ENCODE data around the gene PYGO1. TPM values are rescaled to one million over a fixed set of nuclear protein-coding genes. Genes with fewer than 3 reads are reported as not detected.

PYGO1 gene
- total and polyA plus RNA-seq, 2 of the 8 experiments (the other 6 are each of a cell fraction or from before 2014, with no cell fraction given), result 0.50 to 1.1 TPM

GRCh38 chr15:55522742-55523450 lies 65.2 kb downstream of the PYGO1 start:
- Histone ChIP-seq H3K23me2 (ENCODE audit: low read depth, low read length) (no peaks in the 10 kb centered on the region), H3K14ac (ENCODE audit: insufficient read length) (no peak overlapping the region), H2BK120ac (replicated peaks; ENCODE audit: low read depth, low read length) (no peak overlapping the region), H3K79me1 (ENCODE audit: low read depth, low read length) (no peaks in the 10 kb centered on the region), H2BK12ac (ENCODE audit: low read depth, low read length) (no peak overlapping the region), H3K4me1 (replicated peaks in 1 of 4; ENCODE audit: control insufficient read depth in 3 of 4, insufficient read depth in 4 of 4, low read length in 3 of 4) (no peaks in the 10 kb centered on the region), H2BK5ac (ENCODE audit: low read depth, low read length) (no peak overlapping the region), H3K56ac (replicated peaks; ENCODE audit: insufficient read length, low read depth, low read length) (no peak overlapping the region), H4K91ac (replicated peaks; ENCODE audit: insufficient read length, low read length) (no peak overlapping the region), H2BK15ac (ENCODE audit: low read length) (no peak overlapping the region), H2AK5ac (ENCODE audit: low read depth, low read length) (no peak overlapping the region), H2BK20ac (ENCODE audit: low read length) (no peak overlapping the region), H3K4me3 (ENCODE audit: extremely low read depth in 1 of 4, insufficient read depth in 2 of 4, low read depth in 3 of 4, low read length in 4 of 4) (no peak overlapping the region), H3K9ac (replicated peaks in 1 of 4; ENCODE audit: extremely low read depth in 1 of 4, low read depth in 3 of 4, low read length in 3 of 4) (no peak overlapping the region), H4K20me1 (replicated peaks in 1 of 2; ENCODE audit: control insufficient read depth in 1 of 2, insufficient read depth in 2 of 2, low read length in 2 of 2) (no peaks in the 10 kb centered on the region), H3K4me2 (ENCODE audit: insufficient read depth in 1 of 2, low read depth in 2 of 2, low read length in 2 of 2) (no peak overlapping the region), H4K8ac (ENCODE audit: extremely low read depth, insufficient read depth, low read length) (no peak overlapping the region), H3K79me2 (ENCODE audit: control insufficient read depth in 1 of 2, insufficient read depth in 2 of 2, low read length in 2 of 2) (no peaks in the 10 kb centered on the region), H2AFZ (ENCODE audit: low read length) (no peak overlapping the region), H3K9me3 (ENCODE audit: insufficient read depth in 2 of 2, low read depth in 1 of 2, low read length in 1 of 2) (no peaks in the 10 kb centered on the region; a peak in 1 of 4 replicates), H3K23ac (ENCODE audit: insufficient read length) (no peak overlapping the region), H3K4ac (replicated peaks; ENCODE audit: insufficient read length, low read depth, low read length) (no peak overlapping the region), H3K27ac (ENCODE audit: low read depth, low read length) (no peak overlapping the region), H3K27me3 (replicated peaks in 1 of 4; ENCODE audit: control insufficient read depth in 3 of 4, extremely low read depth in 1 of 4, insufficient read depth in 3 of 4, low read length in 3 of 4) (peaks cover 0 to 9% (median 7%) of the 10 kb centered on the region in 4 experiments; a peak in 4 of 7 replicates), H3K18ac (ENCODE audit: extremely low read depth, low read length) (no peak overlapping the region), H3K36me3 (ENCODE audit: control insufficient read depth in 2 of 4, insufficient read depth in 4 of 4, low read length in 3 of 4) (no peaks in the 10 kb centered on the region), H4K5ac (ENCODE audit: insufficient read length, low read depth, low read length) (no peak overlapping the region)
- DNase-seq (ENCODE audit: low read depth in 1 of 2, low spot score in 2 of 2) (no peak), FAIRE-seq (no peak)
- CTCF ChIA-PET (ENCODE audit: partially characterized antibody), result interaction anchor here (2.1 kb wide), 1 partner anchor 9 kb away, joined by 8 read pairs; no protein-coding TSS in a partner anchor
- POLR2A ChIA-PET (ENCODE audit: partially characterized antibody), result no interaction called here
- TF ChIP-seq RNF2 (IDR thresholded peaks at IDR 0.05; ENCODE audit: borderline replicate concordance, low read depth, low read length, missing control alignments, poor library complexity, severe bottlenecking), result no peak
- TF ChIP-seq POLR2AphosphoS5 (IDR thresholded peaks at IDR 0.05; ENCODE audit: low read depth, low read length), result no peak
- TF ChIP-seq HDAC2 (IDR thresholded peaks at IDR 0.05; ENCODE audit: borderline replicate concordance in 1 of 2, low read depth in 2 of 2, low read length in 2 of 2), result no peak
- TF ChIP-seq CBX8 (IDR thresholded peaks at IDR 0.05; ENCODE audit: borderline replicate concordance, low read depth, low read length), result no peak
- no peak for TF ChIP-seq GTF2F1 (IDR thresholded peaks at IDR 0.05; ENCODE audit: borderline replicate concordance, low read depth, low read length)
- TF ChIP-seq NRF1 (IDR thresholded peaks at IDR 0.05; ENCODE audit: low read depth, low read length), result no peak
- TF ChIP-seq CHD2 (IDR thresholded peaks at IDR 0.05; ENCODE audit: low read length), result no peak
- TF ChIP-seq ATF2 (IDR thresholded peaks at IDR 0.05; ENCODE audit: low read length), result no peak
- no peak for TF ChIP-seq POU5F1 (IDR thresholded peaks at IDR 0.05; ENCODE audit: low read depth, low read length)
- WGBS, 2 experiments (ENCODE audit: extremely low coverage in 1 of 2, insufficient coverage in 1 of 2, insufficient read length in 1 of 2, insufficient replicate concordance in 2 of 2, low coverage in 1 of 2, low lambda C conversion rate in 2 of 2, missing lambda C conversion rate in 1 of 2), result 90% methylated on average over 3 of the region's 3 CpGs; no CpG with 5 or more reads in 1 of the 2 experiments
